ENCODE measurements around the gene REC8.
A peak's percentile ranks its signal among the peaks of the same experiment; 100 is the strongest.
"Not testable (repeated sequence)": the region's sequence is repeated elsewhere in the genome, so short reads cannot be mapped to it uniquely, and the experiment has no call there.

The REC8 gene

GRCh38 chr14:24212924-24213865 lies 41.3 kb downstream of the REC8 start, which contains the start of gene CHMP4A:
Gene CHMP4A, minus strand, starts transcription at chr14:24213488. Its CDS starts 49 bp downstream, at chr14:24213439.
- no peaks in the 10 kb centered on the region for H3K27me3 ChIP-seq (ENCODE audit: low read depth, low read length)
- no peaks in the 10 kb centered on the region for H3K9me3 ChIP-seq (ENCODE audit: control insufficient read depth in 1 of 2, low read length in 2 of 2)
- peak within 1 kb of the TSS; percentile 69 to 71 for H3K4me3 ChIP-seq (ENCODE audit: low read depth in 1 of 2, low read length in 2 of 2)
- H3K36me3 ChIP-seq (ENCODE audit: control insufficient read depth in 1 of 2, insufficient read depth in 2 of 2, low read length in 2 of 2), result peaks cover 26 to 31% of the 10 kb centered on the region in 2 donors
- peaks cover 7 to 26% of the 10 kb centered on the region in 2 donors for H3K4me1 ChIP-seq (ENCODE audit: control insufficient read depth in 1 of 2, insufficient read depth in 2 of 2, low read length in 2 of 2)
- peak within 1 kb of the TSS; percentile 97 for H3K27ac ChIP-seq (ENCODE audit: low read length)

DNA sequence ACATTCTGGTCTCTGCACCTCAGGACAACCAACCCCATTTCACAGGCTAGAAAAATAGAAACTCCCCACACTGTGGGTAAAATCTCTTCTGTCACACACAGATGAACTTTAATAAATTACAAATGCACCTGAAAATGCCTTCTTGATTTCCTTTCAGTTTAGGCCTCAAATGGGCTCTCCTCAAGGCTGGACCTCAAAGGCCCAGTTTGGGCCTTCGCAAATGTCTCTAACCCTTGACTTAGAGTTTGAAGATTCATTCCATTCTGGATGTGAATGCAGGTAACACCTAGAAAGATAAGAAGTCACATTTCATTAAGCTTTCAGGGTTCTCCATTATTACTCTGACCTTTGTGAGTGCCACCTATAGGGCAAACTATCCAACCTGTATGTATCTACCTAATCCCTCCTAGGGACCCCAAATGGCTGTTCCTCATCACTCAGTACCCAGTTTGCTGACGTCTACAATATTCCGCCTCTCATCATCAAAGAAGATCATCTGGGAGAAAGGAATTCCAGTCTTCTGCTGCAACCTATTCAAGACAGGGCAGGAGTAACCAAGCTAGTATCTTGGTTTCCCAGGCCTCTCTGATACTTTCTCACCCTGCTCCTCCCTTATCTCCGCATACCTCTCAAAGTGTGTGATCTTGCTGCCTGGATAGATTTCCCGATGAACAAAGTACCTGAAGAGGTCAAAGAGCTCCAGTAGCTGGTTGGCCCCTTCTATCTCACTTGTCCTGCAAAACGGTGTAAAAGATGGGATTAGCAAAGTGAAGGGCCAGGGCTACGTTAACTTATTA lies 42.2 kb downstream of the REC8 start:
- Histone ChIP-seq H3K27ac (ENCODE audit: low read length) (peak overlapping the region; percentile 97), H3K27me3 (ENCODE audit: low read depth, low read length) (no peaks in the 10 kb centered on the region), H3K4me1 (ENCODE audit: control insufficient read depth in 1 of 2, insufficient read depth in 2 of 2, low read length in 2 of 2) (peaks cover 7 to 26% of the 10 kb centered on the region in 2 donors), H3K36me3 (ENCODE audit: control insufficient read depth in 1 of 2, insufficient read depth in 2 of 2, low read length in 2 of 2) (peaks cover 23 to 27% of the 10 kb centered on the region in 2 donors), H3K9me3 (ENCODE audit: control insufficient read depth in 1 of 2, low read length in 2 of 2) (no peaks in the 10 kb centered on the region), H3K4me3 (ENCODE audit: low read depth in 1 of 2, low read length in 2 of 2) (peak overlapping the region; percentile 69 to 71)

DNA sequence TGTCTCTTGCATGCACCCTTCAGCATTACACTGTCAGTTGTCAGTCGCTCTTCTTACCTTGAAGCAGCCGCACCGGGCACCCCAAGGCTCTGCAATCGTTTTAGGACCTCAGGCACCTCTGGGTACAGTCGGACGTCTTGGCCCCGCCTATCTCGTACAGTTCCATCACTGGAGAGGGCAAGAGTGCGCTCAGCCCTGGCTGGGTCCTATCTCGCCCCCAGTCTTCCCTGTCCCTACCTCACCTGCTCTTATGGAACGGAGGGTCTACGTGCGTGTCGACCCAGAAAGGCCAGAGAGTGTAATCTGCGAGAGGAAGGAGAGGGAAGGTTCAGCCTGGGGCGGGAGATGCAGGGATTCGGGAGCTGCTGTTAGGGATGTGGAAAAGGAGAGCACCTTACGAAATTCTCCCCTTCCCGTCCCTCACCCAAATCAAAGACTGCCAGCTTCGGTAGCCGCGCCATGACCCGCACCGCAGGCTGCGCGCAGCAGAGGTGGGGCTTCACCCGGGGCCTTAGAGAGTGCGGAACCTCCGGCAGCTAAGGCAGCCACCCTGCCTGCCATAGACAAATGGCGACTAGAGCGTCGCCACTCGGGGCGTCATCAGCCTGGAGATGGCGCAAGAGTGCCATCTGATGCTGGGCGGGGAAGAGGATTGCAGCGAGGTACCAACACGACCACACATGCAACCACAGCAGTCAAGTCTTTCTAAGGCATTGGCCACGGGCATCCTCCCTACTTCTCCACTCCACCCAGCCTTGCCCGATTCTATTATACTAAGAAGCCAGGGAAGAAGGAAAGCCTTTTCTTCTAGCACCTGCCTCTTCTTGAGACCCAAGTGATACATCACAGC lies 43.8 kb downstream of the REC8 start, which contains the start of gene MDP1:
Gene MDP1, minus strand, starts transcription at position 572 of the 850 bp plus-strand sequence. Its CDS starts 111 bp downstream, at position 461.
- Histone ChIP-seq H3K36me3 (ENCODE audit: control insufficient read depth in 1 of 2, insufficient read depth in 2 of 2, low read length in 2 of 2) (peaks cover 8 to 10% of the 10 kb centered on the region in 2 donors), H3K27me3 (ENCODE audit: low read depth, low read length) (no peaks in the 10 kb centered on the region), H3K4me1 (ENCODE audit: control insufficient read depth in 1 of 2, insufficient read depth in 2 of 2, low read length in 2 of 2) (peaks cover 7 to 26% of the 10 kb centered on the region in 2 donors), H3K9me3 (ENCODE audit: control insufficient read depth in 1 of 2, low read length in 2 of 2) (no peaks in the 10 kb centered on the region), H3K4me3 (ENCODE audit: low read depth in 1 of 2, low read length in 2 of 2) (peak within 1 kb of the TSS; percentile 77 to 94), H3K27ac (ENCODE audit: low read length) (peak within 1 kb of the TSS; percentile 97)

GRCh38 chr14:24216345-24216699 lies 44.4 kb downstream of the REC8 start:
- Histone ChIP-seq H3K4me1 (ENCODE audit: control insufficient read depth in 1 of 2, insufficient read depth in 2 of 2, low read length in 2 of 2) (peaks cover 7 to 24% of the 10 kb centered on the region in 2 donors), H3K27ac (ENCODE audit: low read length) (no peak overlapping the region), H3K36me3 (ENCODE audit: control insufficient read depth in 1 of 2, insufficient read depth in 2 of 2, low read length in 2 of 2) (peaks cover 7 to 8% of the 10 kb centered on the region in 2 donors), H3K27me3 (ENCODE audit: low read depth, low read length) (no peaks in the 10 kb centered on the region), H3K4me3 (ENCODE audit: low read depth in 1 of 2, low read length in 2 of 2) (peak overlapping the region in 1 of 2 donors; percentile 94), H3K9me3 (ENCODE audit: control insufficient read depth in 1 of 2, low read length in 2 of 2) (no peaks in the 10 kb centered on the region)

DNA sequence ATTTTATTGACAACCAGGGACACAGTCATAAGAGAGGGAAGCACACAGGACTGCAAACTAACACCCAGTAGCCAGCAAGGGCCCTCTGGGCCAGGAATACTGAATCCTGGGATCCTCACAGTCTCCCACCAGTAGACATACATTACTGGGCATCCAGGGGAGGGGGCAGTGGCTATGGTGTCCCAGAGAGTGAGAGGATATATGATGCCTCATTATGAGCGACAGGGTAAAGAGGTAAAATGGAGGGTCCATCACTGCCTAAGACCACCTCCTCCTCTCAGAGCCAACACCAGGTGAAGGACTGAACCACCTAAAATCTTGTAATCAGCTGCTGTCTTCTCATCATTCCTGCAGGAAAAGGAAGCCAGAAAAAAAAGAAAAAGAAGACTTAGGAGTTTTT lies 45.0 kb downstream of the REC8 start:
- not testable (repeated sequence) for H3K27ac ChIP-seq (ENCODE audit: low read length); H3K36me3 ChIP-seq (ENCODE audit: control insufficient read depth in 1 of 2, insufficient read depth in 2 of 2, low read length in 2 of 2); H3K4me3 ChIP-seq (ENCODE audit: low read depth in 1 of 2, low read length in 2 of 2); H3K27me3 ChIP-seq (ENCODE audit: low read depth, low read length); H3K9me3 ChIP-seq (ENCODE audit: control insufficient read depth in 1 of 2, low read length in 2 of 2)
- H3K4me1 ChIP-seq (ENCODE audit: control insufficient read depth in 1 of 2, insufficient read depth in 2 of 2, low read length in 2 of 2), result peaks cover 7 to 19% of the 10 kb centered on the region in 2 donors

- Histone ChIP-seq H3K4me3 (ENCODE audit: low read depth in 1 of 2, low read length in 2 of 2) (no peak overlapping the region), H3K27ac (ENCODE audit: low read length) (no peak overlapping the region), H3K27me3 (ENCODE audit: low read depth, low read length) (no peaks in the 10 kb centered on the region), H3K9me3 (ENCODE audit: control insufficient read depth in 1 of 2, low read length in 2 of 2) (no peaks in the 10 kb centered on the region), H3K36me3 (ENCODE audit: control insufficient read depth in 1 of 2, insufficient read depth in 2 of 2, low read length in 2 of 2) (peaks cover 3 to 4% of the 10 kb centered on the region in 2 donors), H3K4me1 (ENCODE audit: control insufficient read depth in 1 of 2, insufficient read depth in 2 of 2, low read length in 2 of 2) (peaks cover under 1 to 11% of the 10 kb centered on the region in 2 donors)
Observed at GRCh38 chr14:24219080-24219479, 47.2 kb downstream of the REC8 start.

- peaks cover 0 to 6% of the 10 kb centered on the region in 2 donors for H3K4me1 ChIP-seq (ENCODE audit: control insufficient read depth in 1 of 2, insufficient read depth in 2 of 2, low read length in 2 of 2)
- no peaks in the 10 kb centered on the region for H3K9me3 ChIP-seq (ENCODE audit: control insufficient read depth in 1 of 2, low read length in 2 of 2)
- no peak overlapping the region for H3K27ac ChIP-seq (ENCODE audit: low read length)
- H3K36me3 ChIP-seq (ENCODE audit: control insufficient read depth in 1 of 2, insufficient read depth in 2 of 2, low read length in 2 of 2), result peaks cover 3 to 4% of the 10 kb centered on the region in 2 donors
- no peak overlapping the region for H3K4me3 ChIP-seq (ENCODE audit: low read depth in 1 of 2, low read length in 2 of 2)
- H3K27me3 ChIP-seq (ENCODE audit: low read depth, low read length), result no peaks in the 10 kb centered on the region
Observed at GRCh38 chr14:24219521-24219920, 47.6 kb downstream of the REC8 start.

- H3K27ac ChIP-seq (ENCODE audit: low read length); H3K27me3 ChIP-seq (ENCODE audit: low read depth, low read length); H3K9me3 ChIP-seq (ENCODE audit: control insufficient read depth in 1 of 2, low read length in 2 of 2); H3K4me3 ChIP-seq (ENCODE audit: low read depth in 1 of 2, low read length in 2 of 2); H3K36me3 ChIP-seq (ENCODE audit: control insufficient read depth in 1 of 2, insufficient read depth in 2 of 2, low read length in 2 of 2); H3K4me1 ChIP-seq (ENCODE audit: control insufficient read depth in 1 of 2, insufficient read depth in 2 of 2, low read length in 2 of 2): not testable (repeated sequence)
Observed at GRCh38 chr14:24222987-24223386, 51.1 kb downstream of the REC8 start.

DNA sequence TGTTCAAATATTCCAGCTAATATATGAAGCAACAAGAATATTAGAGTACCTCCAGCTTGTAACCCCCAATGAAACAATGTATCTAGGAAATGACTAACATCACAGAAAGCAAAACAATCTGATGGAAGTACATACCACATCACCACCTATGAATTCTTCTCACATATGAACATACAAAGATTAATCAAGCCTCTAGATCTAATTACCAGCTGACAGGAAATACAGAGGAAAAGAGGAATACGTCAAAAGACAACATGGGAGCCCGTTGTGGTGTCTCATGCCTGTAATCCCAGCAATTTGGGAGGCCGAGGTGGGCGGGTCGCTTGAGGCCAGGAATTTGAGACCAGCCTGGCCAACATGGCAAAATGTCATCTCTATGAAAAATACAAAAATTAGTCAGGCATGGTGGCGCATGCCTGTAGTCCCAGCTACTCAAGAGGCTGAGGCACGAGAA lies 52.8 kb downstream of the REC8 start:
- Histone ChIP-seq H3K9me3 (ENCODE audit: control insufficient read depth in 1 of 2, low read length in 2 of 2) (no peaks in the 10 kb centered on the region), H3K4me3 (ENCODE audit: low read depth in 1 of 2, low read length in 2 of 2) (no peak overlapping the region), H3K27ac (ENCODE audit: low read length) (no peak overlapping the region), H3K36me3 (ENCODE audit: control insufficient read depth in 1 of 2, insufficient read depth in 2 of 2, low read length in 2 of 2) (no peaks in the 10 kb centered on the region), H3K27me3 (ENCODE audit: low read depth, low read length) (no peaks in the 10 kb centered on the region), H3K4me1 (ENCODE audit: control insufficient read depth in 1 of 2, insufficient read depth in 2 of 2, low read length in 2 of 2) (no peaks in the 10 kb centered on the region)

GRCh38 chr14:24226473-24226872 lies 54.6 kb downstream of the REC8 start:
- Histone ChIP-seq H3K4me1 (ENCODE audit: control insufficient read depth in 1 of 2, insufficient read depth in 2 of 2, low read length in 2 of 2) (peaks cover 0 to 8% of the 10 kb centered on the region in 2 donors), H3K36me3 (ENCODE audit: control insufficient read depth in 1 of 2, insufficient read depth in 2 of 2, low read length in 2 of 2) (no peaks in the 10 kb centered on the region), H3K27ac (ENCODE audit: low read length) (no peak overlapping the region)

More at GRCh38 chr14:24226473-24226872, 54.6 kb downstream of the REC8 start:
- Histone ChIP-seq H3K27me3 (ENCODE audit: low read depth, low read length) (no peaks in the 10 kb centered on the region), H3K4me3 (ENCODE audit: low read depth in 1 of 2, low read length in 2 of 2) (no peak overlapping the region), H3K9me3 (ENCODE audit: control insufficient read depth in 1 of 2, low read length in 2 of 2) (no peaks in the 10 kb centered on the region)

Data from muscle layer of duodenum (tissue), 2 donors.